GM23338 (cell line): ENCODE measurements around the gene PXDN. TPM values are rescaled to one million over a fixed set of nuclear protein-coding genes. Genes with fewer than 3 reads are reported as not detected.

Source experiments
- ATAC-seq: fragments of 200-7000 bp; cut with Tn5 transposase; 3 replicates; pipeline ENCODE4 v1.9.1; 2020
- DNase-seq: peaks from one replicate; pipeline ENCODE4 v3.0.0-alpha.2; 2015; ENCODE audit warnings: low spot score
- H2AFZ ChIP-seq: fragments of 200-600 bp; sonication (generic); 2 replicates; pipeline ENCODE4 v1.8.0; 2016; ENCODE audit warnings: antibody characterized with exemption, mild to moderate bottlenecking, moderate library complexity
- H3F3A ChIP-seq: fragments of 200-600 bp; sonication (generic); replicated peaks from 2 replicates; pipeline ENCODE4 v1.8.0; 2017; ENCODE audit warnings: antibody characterized with exemption, mixed run types, low read depth
- H3K27ac ChIP-seq: fragments of 200-600 bp; sonication (generic); 2 replicates; pipeline ENCODE4 v1.6.1; 2016; ENCODE audit warnings: low read depth
- H3K27me3 ChIP-seq: fragments of 200-600 bp; sonication (generic); 2 replicates; pipeline ENCODE4 v1.8.0; 2016; ENCODE audit warnings: mild to moderate bottlenecking, mixed run types, moderate library complexity; ENCODE audit not compliant: insufficient read depth
- H3K36me3 ChIP-seq: fragments of 200-600 bp; sonication (generic); 2 replicates; pipeline ENCODE4 v1.8.0; 2016; ENCODE audit warnings: mild to moderate bottlenecking; ENCODE audit not compliant: insufficient read depth
- H3K4me1 ChIP-seq: fragments of 200-600 bp; sonication (generic); 2 replicates; pipeline ENCODE4 v1.8.0; 2016; ENCODE audit warnings: mild to moderate bottlenecking, moderate library complexity; ENCODE audit not compliant: insufficient read depth
- H3K4me2 ChIP-seq: fragments of 200-600 bp; sonication (generic); 2 replicates; pipeline ENCODE4 v1.7.1; 2017; ENCODE audit warnings: mixed run types
- H3K4me3 ChIP-seq: fragments of 200-600 bp; sonication (generic); 2 replicates; pipeline ENCODE4 v1.6.1; 2016; ENCODE audit warnings: mixed run types
- H3K79me2 ChIP-seq: fragments of 200-600 bp; sonication (generic); replicated peaks from 2 replicates; pipeline ENCODE4 v1.8.0; 2017; ENCODE audit warnings: mild to moderate bottlenecking; ENCODE audit not compliant: insufficient read depth
- H3K9me2 ChIP-seq: fragments of 200-600 bp; sonication (generic); 2 replicates; pipeline ENCODE4 v1.8.0; 2017; ENCODE audit not compliant: insufficient read depth
- H4K20me1 ChIP-seq: fragments of 200-600 bp; sonication (generic); replicated peaks from 2 replicates; pipeline ENCODE4 v1.8.0; 2017; ENCODE audit warnings: mild to moderate bottlenecking; ENCODE audit not compliant: insufficient read depth
- H3K27ac Mint-ChIP-seq: 2 replicates; pipeline ENCODE4 v1.8.0; 2020; ENCODE audit warnings: inconsistent platforms, mild to moderate bottlenecking, moderate library complexity, mixed read lengths
- H3K27me3 Mint-ChIP-seq: 3 replicates; pipeline ENCODE4 v1.8.0; 2022; ENCODE audit warnings: low read depth, mild to moderate bottlenecking, moderate library complexity, mixed read lengths, inconsistent platforms; ENCODE audit not compliant: insufficient read depth, poor library complexity
- H3K36me3 Mint-ChIP-seq: 3 replicates; pipeline ENCODE4 v1.8.0; 2021; ENCODE audit warnings: low read depth, mild to moderate bottlenecking, inconsistent platforms, moderate library complexity, mixed read lengths
- H3K4me1 Mint-ChIP-seq: 3 replicates; pipeline ENCODE4 v1.8.0; 2020; ENCODE audit warnings: mild to moderate bottlenecking, inconsistent platforms, mixed read lengths
- H3K4me3 Mint-ChIP-seq: 3 replicates; pipeline ENCODE4 v1.8.0; 2021; ENCODE audit warnings: moderate library complexity, mild to moderate bottlenecking, inconsistent platforms, mixed read lengths
- H3K9me3 Mint-ChIP-seq: 3 replicates; pipeline ENCODE4 v1.8.0; 2020; ENCODE audit warnings: moderate library complexity, mild to moderate bottlenecking, inconsistent platforms, mixed read lengths
- CREB1 ChIP-seq: fragments of 250-450 bp; sonication (Bioruptor Pico); IDR thresholded peaks from 2 replicates; pipeline ENCODE4 v1.5.0; 2020; ENCODE audit warnings: low read depth, mild to moderate bottlenecking, moderate library complexity
- EZH2 ChIP-seq: fragments of 200-600 bp; sonication (generic); IDR thresholded peaks from one replicate; pipeline ENCODE4 v1.8.0; 2017; ENCODE audit warnings: antibody characterized with exemption, mild to moderate bottlenecking, low read depth; ENCODE audit not compliant: unreplicated experiment
- NANOG ChIP-seq: IDR thresholded peaks from 2 replicates; pipeline ENCODE4 v1.6.1; 2016; ENCODE audit warnings: antibody characterized with exemption, borderline replicate concordance
- POLR2AphosphoS5 ChIP-seq: IDR thresholded peaks from 2 replicates; pipeline ENCODE4 v1.6.1; 2016; ENCODE audit warnings: antibody characterized with exemption, low read depth
- polyA plus RNA-seq: library from polyadenylated mRNA; unstranded; fragments of >200 nt; fragmentation: Nextera tagmentation; extraction: Ambion mirVana; gene quantifications from 2 replicates; pipeline ENCODE4 v1.2.1, GENCODE V29; 2016
- total RNA-seq: library from RNA; depleted of rRNA; stranded (reverse); fragments of >200 nt; shearing (Covaris generic); gene quantifications from 2 replicates; pipeline ENCODE4 v1.2.3, GENCODE V29; 2014
- TF ChIP-seq, protein P1 (sequence below): fragments of 250-450 bp; sonication (Bioruptor Pico); IDR thresholded peaks from 2 replicates; pipeline ENCODE4 v1.5.0; 2020; ENCODE audit warnings: mild to moderate bottlenecking, moderate library complexity
- TF ChIP-seq, protein P2 (sequence below): IDR thresholded peaks from one replicate; pipeline ENCODE4 v1.6.1; 2018; ENCODE audit warnings: antibody characterized with exemption; ENCODE audit not compliant: unreplicated experiment

Gene PXDN
- total and polyA plus RNA-seq, 2 experiments from 2014 or later: 42.2 to 225 TPM

DNA sequence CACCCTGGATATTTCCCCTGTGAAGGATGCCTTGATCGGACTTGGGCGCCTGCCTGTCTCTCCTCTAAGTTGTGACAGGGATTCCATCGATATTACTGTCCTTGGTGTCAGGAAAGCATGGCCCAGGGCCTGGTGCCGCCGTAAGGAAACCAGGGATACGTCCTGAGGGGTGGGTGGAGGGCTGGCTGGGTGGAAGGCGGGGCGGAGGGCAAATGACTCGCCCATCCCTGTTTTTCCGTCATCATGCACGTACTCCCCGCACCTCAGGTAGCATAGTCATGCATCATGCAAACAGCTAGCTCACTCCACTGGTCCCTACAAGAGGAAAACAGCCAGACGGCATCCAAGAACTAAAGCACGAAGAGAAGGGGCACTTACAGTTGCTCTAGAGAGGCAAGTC, 57.1 kb downstream of the PXDN start:
- Mint-ChIP-seq H3K9me3 (no peaks in the 10 kb centered on the region), H3K27ac (peak overlapping the region; percentile 41; the same call in 1 of the 2 replicates), H3K27me3 (peaks cover 9% of the 10 kb centered on the region), H3K4me3 (no peak overlapping the region), H3K36me3 (peaks cover 46% of the 10 kb centered on the region), H3K4me1 (peaks cover 23% of the 10 kb centered on the region)
- no peaks in the 10 kb centered on the region for H3K27me3 ChIP-seq
- peaks cover 4% of the 10 kb centered on the region; the same call in 1 of the 2 replicates for H4K20me1 ChIP-seq
- H3K4me3 ChIP-seq: no peak overlapping the region
- no peaks in the 10 kb centered on the region for H3K4me1 ChIP-seq
- no peak overlapping the region for H2AFZ ChIP-seq
- no peaks in the 10 kb centered on the region; the same call in 1 of the 2 replicates for H3F3A ChIP-seq
- H3K9me2 ChIP-seq: no peaks in the 10 kb centered on the region
- peak overlapping the region; percentile 72; the same call in 1 of the 2 replicates for H3K27ac ChIP-seq
- DNase-seq (no peak), ATAC-seq (no peak)
- TF ChIP-seq, protein P1, sequence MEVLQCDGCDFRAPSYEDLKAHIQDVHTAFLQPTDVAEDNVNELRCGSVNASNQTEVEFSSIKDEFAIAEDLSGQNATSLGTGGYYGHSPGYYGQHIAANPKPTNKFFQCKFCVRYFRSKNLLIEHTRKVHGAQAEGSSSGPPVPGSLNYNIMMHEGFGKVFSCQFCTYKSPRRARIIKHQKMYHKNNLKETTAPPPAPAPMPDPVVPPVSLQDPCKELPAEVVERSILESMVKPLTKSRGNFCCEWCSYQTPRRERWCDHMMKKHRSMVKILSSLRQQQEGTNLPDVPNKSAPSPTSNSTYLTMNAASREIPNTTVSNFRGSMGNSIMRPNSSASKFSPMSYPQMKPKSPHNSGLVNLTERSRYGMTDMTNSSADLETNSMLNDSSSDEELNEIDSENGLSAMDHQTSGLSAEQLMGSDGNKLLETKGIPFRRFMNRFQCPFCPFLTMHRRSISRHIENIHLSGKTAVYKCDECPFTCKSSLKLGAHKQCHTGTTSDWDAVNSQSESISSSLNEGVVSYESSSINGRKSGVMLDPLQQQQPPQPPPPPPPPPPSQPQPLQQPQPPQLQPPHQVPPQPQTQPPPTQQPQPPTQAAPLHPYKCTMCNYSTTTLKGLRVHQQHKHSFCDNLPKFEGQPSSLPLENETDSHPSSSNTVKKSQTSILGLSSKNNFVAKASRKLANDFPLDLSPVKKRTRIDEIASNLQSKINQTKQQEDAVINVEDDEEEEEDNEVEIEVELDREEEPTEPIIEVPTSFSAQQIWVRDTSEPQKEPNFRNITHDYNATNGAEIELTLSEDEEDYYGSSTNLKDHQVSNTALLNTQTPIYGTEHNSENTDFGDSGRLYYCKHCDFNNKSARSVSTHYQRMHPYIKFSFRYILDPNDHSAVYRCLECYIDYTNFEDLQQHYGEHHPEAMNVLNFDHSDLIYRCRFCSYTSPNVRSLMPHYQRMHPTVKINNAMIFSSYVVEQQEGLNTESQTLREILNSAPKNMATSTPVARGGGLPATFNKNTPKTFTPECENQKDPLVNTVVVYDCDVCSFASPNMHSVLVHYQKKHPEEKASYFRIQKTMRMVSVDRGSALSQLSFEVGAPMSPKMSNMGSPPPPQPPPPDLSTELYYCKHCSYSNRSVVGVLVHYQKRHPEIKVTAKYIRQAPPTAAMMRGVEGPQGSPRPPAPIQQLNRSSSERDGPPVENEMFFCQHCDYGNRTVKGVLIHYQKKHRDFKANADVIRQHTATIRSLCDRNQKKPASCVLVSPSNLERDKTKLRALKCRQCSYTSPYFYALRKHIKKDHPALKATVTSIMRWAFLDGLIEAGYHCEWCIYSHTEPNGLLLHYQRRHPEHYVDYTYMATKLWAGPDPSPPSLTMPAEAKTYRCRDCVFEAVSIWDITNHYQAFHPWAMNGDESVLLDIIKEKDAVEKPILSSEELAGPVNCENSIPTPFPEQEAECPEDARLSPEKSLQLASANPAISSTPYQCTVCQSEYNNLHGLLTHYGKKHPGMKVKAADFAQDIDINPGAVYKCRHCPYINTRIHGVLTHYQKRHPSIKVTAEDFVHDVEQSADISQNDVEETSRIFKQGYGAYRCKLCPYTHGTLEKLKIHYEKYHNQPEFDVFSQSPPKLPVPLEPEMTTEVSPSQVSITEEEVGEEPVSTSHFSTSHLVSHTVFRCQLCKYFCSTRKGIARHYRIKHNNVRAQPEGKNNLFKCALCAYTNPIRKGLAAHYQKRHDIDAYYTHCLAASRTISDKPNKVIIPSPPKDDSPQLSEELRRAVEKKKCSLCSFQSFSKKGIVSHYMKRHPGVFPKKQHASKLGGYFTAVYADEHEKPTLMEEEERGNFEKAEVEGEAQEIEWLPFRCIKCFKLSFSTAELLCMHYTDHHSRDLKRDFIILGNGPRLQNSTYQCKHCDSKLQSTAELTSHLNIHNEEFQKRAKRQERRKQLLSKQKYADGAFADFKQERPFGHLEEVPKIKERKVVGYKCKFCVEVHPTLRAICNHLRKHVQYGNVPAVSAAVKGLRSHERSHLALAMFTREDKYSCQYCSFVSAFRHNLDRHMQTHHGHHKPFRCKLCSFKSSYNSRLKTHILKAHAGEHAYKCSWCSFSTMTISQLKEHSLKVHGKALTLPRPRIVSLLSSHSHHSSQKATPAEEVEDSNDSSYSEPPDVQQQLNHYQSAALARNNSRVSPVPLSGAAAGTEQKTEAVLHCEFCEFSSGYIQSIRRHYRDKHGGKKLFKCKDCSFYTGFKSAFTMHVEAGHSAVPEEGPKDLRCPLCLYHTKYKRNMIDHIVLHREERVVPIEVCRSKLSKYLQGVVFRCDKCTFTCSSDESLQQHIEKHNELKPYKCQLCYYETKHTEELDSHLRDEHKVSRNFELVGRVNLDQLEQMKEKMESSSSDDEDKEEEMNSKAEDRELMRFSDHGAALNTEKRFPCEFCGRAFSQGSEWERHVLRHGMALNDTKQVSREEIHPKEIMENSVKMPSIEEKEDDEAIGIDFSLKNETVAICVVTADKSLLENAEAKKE (CRISPR knock-in tag): no peak
- TF ChIP-seq EZH2 (no peak), CREB1 (no peak), NANOG (no peak), POLR2AphosphoS5 (no peak)
- TF ChIP-seq, protein P2, sequence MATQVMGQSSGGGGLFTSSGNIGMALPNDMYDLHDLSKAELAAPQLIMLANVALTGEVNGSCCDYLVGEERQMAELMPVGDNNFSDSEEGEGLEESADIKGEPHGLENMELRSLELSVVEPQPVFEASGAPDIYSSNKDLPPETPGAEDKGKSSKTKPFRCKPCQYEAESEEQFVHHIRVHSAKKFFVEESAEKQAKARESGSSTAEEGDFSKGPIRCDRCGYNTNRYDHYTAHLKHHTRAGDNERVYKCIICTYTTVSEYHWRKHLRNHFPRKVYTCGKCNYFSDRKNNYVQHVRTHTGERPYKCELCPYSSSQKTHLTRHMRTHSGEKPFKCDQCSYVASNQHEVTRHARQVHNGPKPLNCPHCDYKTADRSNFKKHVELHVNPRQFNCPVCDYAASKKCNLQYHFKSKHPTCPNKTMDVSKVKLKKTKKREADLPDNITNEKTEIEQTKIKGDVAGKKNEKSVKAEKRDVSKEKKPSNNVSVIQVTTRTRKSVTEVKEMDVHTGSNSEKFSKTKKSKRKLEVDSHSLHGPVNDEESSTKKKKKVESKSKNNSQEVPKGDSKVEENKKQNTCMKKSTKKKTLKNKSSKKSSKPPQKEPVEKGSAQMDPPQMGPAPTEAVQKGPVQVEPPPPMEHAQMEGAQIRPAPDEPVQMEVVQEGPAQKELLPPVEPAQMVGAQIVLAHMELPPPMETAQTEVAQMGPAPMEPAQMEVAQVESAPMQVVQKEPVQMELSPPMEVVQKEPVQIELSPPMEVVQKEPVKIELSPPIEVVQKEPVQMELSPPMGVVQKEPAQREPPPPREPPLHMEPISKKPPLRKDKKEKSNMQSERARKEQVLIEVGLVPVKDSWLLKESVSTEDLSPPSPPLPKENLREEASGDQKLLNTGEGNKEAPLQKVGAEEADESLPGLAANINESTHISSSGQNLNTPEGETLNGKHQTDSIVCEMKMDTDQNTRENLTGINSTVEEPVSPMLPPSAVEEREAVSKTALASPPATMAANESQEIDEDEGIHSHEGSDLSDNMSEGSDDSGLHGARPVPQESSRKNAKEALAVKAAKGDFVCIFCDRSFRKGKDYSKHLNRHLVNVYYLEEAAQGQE: no peak
- no peak overlapping the region for H3K4me2 ChIP-seq
- H3K79me2 ChIP-seq: peaks cover 4% of the 10 kb centered on the region; the same call in 1 of the 2 replicates
- peaks cover 5% of the 10 kb centered on the region for H3K36me3 ChIP-seq
